K562 (cell line): ENCODE data around the gene KDM2A. TPM values are rescaled to one million over a fixed set of nuclear protein-coding genes. Genes with fewer than 3 reads are reported as not detected.

ENCODE experiments used
- CBX5 ChIP-seq: IDR thresholded peaks from 2 replicates; pipeline ENCODE4 v1.6.1; 2014; ENCODE audit warnings: low read depth, borderline replicate concordance
- CEBPG ChIP-seq, 3 experiments: fragments of 200-800 bp in 1 of 3; sonication (Bioruptor generic) in 1 of 3; sonication (generic) in 1 of 3; formaldehyde crosslinking in 1 of 3; IDR thresholded peaks in 2 of 3; conservative IDR thresholded peaks in 1 of 3; 2 replicates each; pipeline versions ENCODE4 v1.6.1 to v1.8.0; 2016 to 2022; ENCODE audit warnings: missing compliant biosample characterization in 2 of 3, missing genetic modification characterization in 2 of 3, mild to moderate bottlenecking in 1 of 3, missing genetic modification reagents in 1 of 3
- CHAMP1 ChIP-seq: fragments of 450-650 bp; IDR thresholded peaks from 2 replicates; pipeline ENCODE4 v1.6.1; 2016; ENCODE audit warnings: mild to moderate bottlenecking
- CHD2 ChIP-seq: IDR thresholded peaks from 2 replicates; pipeline ENCODE4 v1.6.1; 2011; ENCODE audit warnings: low read depth, low read length
- CTCF ChIP-seq, 3 experiments: IDR thresholded peaks in 2 of 3; conservative IDR thresholded peaks in 1 of 3; 2 replicates each; pipeline ENCODE4 v1.5.1; 2011 to 2012; ENCODE audit warnings: low read length in 3 of 3, mild to moderate bottlenecking in 3 of 3, control low read depth in 2 of 3, improper control_type of control experiment in 1 of 3, inconsistent platforms in 1 of 3, low read depth in 1 of 3, mixed read lengths in 1 of 3, moderate library complexity in 1 of 3; ENCODE audit not compliant: insufficient read depth in 2 of 3
- ESRRB ChIP-seq: fragments of 250-450 bp; sonication (Bioruptor Pico); IDR thresholded peaks from 2 replicates; pipeline ENCODE4 v1.5.0; 2020; ENCODE audit warnings: mild to moderate bottlenecking, moderate library complexity, borderline replicate concordance
- FOXP1 ChIP-seq: sonication (generic); formaldehyde crosslinking; IDR thresholded peaks from 2 replicates; pipeline ENCODE4 v1.8.0; 2022; ENCODE audit warnings: mild to moderate bottlenecking, missing genetic modification reagents
- HDAC1 ChIP-seq, 2 experiments: fragments of 450-650 bp; IDR thresholded peaks; 2 replicates each; pipeline ENCODE4 v1.6.1; 2016 to 2017; ENCODE audit warnings: inconsistent platforms in 1 of 2, mild to moderate bottlenecking in 1 of 2, moderate library complexity in 1 of 2
- HNRNPLL ChIP-seq: fragments of 200-400 bp; formaldehyde crosslinking; IDR thresholded peaks from 2 replicates; pipeline ENCODE4 v1.6.1; 2017; ENCODE audit warnings: low read length, low read depth, mild to moderate bottlenecking; ENCODE audit not compliant: poor library complexity, severe bottlenecking
- HNRNPUL1 ChIP-seq: fragments of 200-400 bp; formaldehyde crosslinking; IDR thresholded peaks from 2 replicates; pipeline ENCODE4 v1.6.1; 2017; ENCODE audit warnings: low read length
- LCOR ChIP-seq: sonication (generic); formaldehyde crosslinking; IDR thresholded peaks from 2 replicates; pipeline ENCODE4 v1.8.0; 2022; ENCODE audit warnings: mild to moderate bottlenecking, missing genetic modification reagents
- MTA1 ChIP-seq: fragments of 450-650 bp; IDR thresholded peaks from 2 replicates; pipeline ENCODE4 v1.6.1; 2017; ENCODE audit warnings: borderline replicate concordance
- MYNN ChIP-seq, 2 experiments: sonication (generic); formaldehyde crosslinking in 1 of 2; IDR thresholded peaks; 2 replicates each; pipeline versions ENCODE4 v1.5.0 to v1.6.1; 2016 to 2020; ENCODE audit warnings: antibody characterized with exemption in 1 of 2, missing genetic modification reagents in 1 of 2
- NCOA1 ChIP-seq: fragments of 450-650 bp; IDR thresholded peaks from 2 replicates; pipeline ENCODE4 v1.6.1; 2016; ENCODE audit warnings: low read depth
- NFXL1 ChIP-seq: fragments of 450-650 bp; formaldehyde crosslinking; IDR thresholded peaks from 2 replicates; pipeline ENCODE4 v1.4.0; 2021; ENCODE audit warnings: mild to moderate bottlenecking
- POLR2H ChIP-seq: IDR thresholded peaks from 2 replicates; pipeline ENCODE4 v1.6.1; 2016; ENCODE audit warnings: missing genetic modification characterization, low read depth, mild to moderate bottlenecking, control low read depth, missing compliant biosample characterization, moderate library complexity
- TFAP4 ChIP-seq: sonication (generic); formaldehyde crosslinking; IDR thresholded peaks from 2 replicates; pipeline ENCODE4 v1.8.0; 2022; ENCODE audit warnings: missing genetic modification reagents, mild to moderate bottlenecking, moderate library complexity, borderline replicate concordance
- U2AF1 ChIP-seq: fragments of 200-400 bp; formaldehyde crosslinking; optimal IDR thresholded peaks from 2 replicates; pipeline ENCODE3; 2017; ENCODE audit warnings: mild to moderate bottlenecking, low read depth, low read length, moderate library complexity
- ZC3H8 ChIP-seq: fragments of 450-650 bp; IDR thresholded peaks from 2 replicates; pipeline ENCODE4 v1.6.1; 2017
- ZEB2 ChIP-seq: fragments of 450-650 bp; IDR thresholded peaks from 2 replicates; pipeline ENCODE4 v1.6.1; 2016
- ZNF217 ChIP-seq: sonication (generic); formaldehyde crosslinking; IDR thresholded peaks from 2 replicates; pipeline ENCODE4 v1.8.0; 2022; ENCODE audit warnings: mild to moderate bottlenecking, missing genetic modification reagents
- ZNF778 ChIP-seq: fragments of 450-650 bp; formaldehyde crosslinking; IDR thresholded peaks from 2 replicates; pipeline ENCODE4 v1.4.0; 2020; ENCODE audit warnings: mild to moderate bottlenecking, moderate library complexity
- ZSCAN32 ChIP-seq: fragments of 450-650 bp; formaldehyde crosslinking; IDR thresholded peaks from 2 replicates; pipeline ENCODE4 v1.4.0; 2020; ENCODE audit warnings: mild to moderate bottlenecking, moderate library complexity
- polyA plus RNA-seq, 8 experiments: library from polyadenylated mRNA; depleted of rRNA in 4 of 8; stranded (reverse) in 5 of 8; unstranded in 3 of 8; fragments of >200 nt; fragmentation: Nextera tagmentation in 2 of 8; fragmentation: Illumina TruSeq in 1 of 8; extraction: Ambion mirVana in 2 of 8; extraction: Trizol in 1 of 8; gene quantifications; 2 replicates each; pipeline versions ENCODE4 v1.2.1 to v1.2.3, GENCODE V29; 2011 to 2014; ENCODE audit warnings: inconsistent platforms in 1 of 8, missing spikeins in 1 of 8
- total RNA-seq, 7 experiments: library from RNA; depleted of rRNA in 6 of 7; stranded (reverse); fragments of >200 nt in 6 of 7; fragmentation: Illumina TruSeq in 2 of 7; extraction: Trizol in 2 of 7; gene quantifications; 2 replicates each; pipeline versions ENCODE4 v1.2.1 to v1.2.3, GENCODE V29; 2011 to 2021; ENCODE audit warnings: low replicate concordance in 1 of 7
- TF ChIP-seq, protein P1 (sequence below): fragments of 450-650 bp; formaldehyde crosslinking; IDR thresholded peaks from 2 replicates; pipeline ENCODE4 v1.4.0; 2022; ENCODE audit warnings: missing genetic modification characterization

Gene KDM2A
- total and polyA plus RNA-seq, 9 of the 15 experiments (the other 6 are each of a cell fraction or from before 2014, with no cell fraction given) = 5.0 to 39.3 (median 21.3) TPM

GRCh38 chr11:67276781-67277230, 157.7 kb downstream of the KDM2A start (continued):
- TF ChIP-seq CBX5 (no peak), CHD2 (no peak), HNRNPUL1 (no peak), FOXP1 (no peak), MTA1 (0 out of 2 replicates have a peak, but pooled peaks have one; percentile 19), ZNF217 (no peak), HNRNPLL (peak; percentile 7), CTCF (IDR thresholded peaks at IDR 0.05 in 2 of 3, conservative IDR thresholded peaks at IDR 0.05 in 1 of 3; ENCODE audit: insufficient read depth in 2 of 3, low read depth in 1 of 3, low read length in 3 of 3) (peak; percentile 74 to 97 (median 92)), LCOR (CRISPR knock-in tag) (0 out of 2 replicates have a peak, but pooled peaks have one; percentile 5), NFXL1 (CRISPR knock-in tag) (no peak), U2AF1 (no peak), HDAC1 (IDR thresholded peaks at IDR 0.05) (no peak), ESRRB (CRISPR knock-in tag) (no peak), MYNN (IDR thresholded peaks at IDR 0.05) (peak; percentile 68; the same call in 1 of the 2 replicates), MYNN (CRISPR knock-in tag; IDR thresholded peaks at IDR 0.05) (no peak), POLR2H (tag) (no peak), CEBPG (CRISPR knock-in tag; IDR thresholded peaks at IDR 0.05) (no peak), CEBPG (tag; conservative IDR thresholded peaks at IDR 0.05 in 1 of 2, IDR thresholded peaks at IDR 0.05 in 1 of 2) (no peak), NCOA1 (no peak), CHAMP1 (no peak), ZEB2 (no peak), ZC3H8 (no peak), ZSCAN32 (no peak), ZNF778 (CRISPR knock-in tag) (no peak), TFAP4 (no peak)
- TF ChIP-seq, protein P1, sequence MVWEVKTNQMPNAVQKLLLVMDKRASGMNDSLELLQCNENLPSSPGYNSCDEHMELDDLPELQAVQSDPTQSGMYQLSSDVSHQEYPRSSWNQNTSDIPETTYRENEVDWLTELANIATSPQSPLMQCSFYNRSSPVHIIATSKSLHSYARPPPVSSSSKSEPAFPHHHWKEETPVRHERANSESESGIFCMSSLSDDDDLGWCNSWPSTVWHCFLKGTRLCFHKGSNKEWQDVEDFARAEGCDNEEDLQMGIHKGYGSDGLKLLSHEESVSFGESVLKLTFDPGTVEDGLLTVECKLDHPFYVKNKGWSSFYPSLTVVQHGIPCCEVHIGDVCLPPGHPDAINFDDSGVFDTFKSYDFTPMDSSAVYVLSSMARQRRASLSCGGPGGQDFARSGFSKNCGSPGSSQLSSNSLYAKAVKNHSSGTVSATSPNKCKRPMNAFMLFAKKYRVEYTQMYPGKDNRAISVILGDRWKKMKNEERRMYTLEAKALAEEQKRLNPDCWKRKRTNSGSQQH (CRISPR knock-in tag) = no peak
